Uterus (tissue), 4 donors: ENCODE data around the gene UBE2E3. TPM values are rescaled to one million over a fixed set of nuclear protein-coding genes. Genes with fewer than 3 reads are reported as not detected.

Experiments used
- DNase-seq, 2 donors: peaks; one replicate each; pipeline ENCODE4 v3.0.0-alpha.2; 2019 to 2020
- H3K27ac ChIP-seq, 2 donors: fragments of 200-600 bp; sonication (generic); 1 replicate in 1 of 2; 2 replicates in 1 of 2; pipeline ENCODE4 v1.5.1; 2016 to 2018
- H3K27me3 ChIP-seq, 2 donors: fragments of 200-600 bp; sonication (generic); one replicate each; pipeline ENCODE4 v1.5.1; 2018 to 2019; ENCODE audit warnings: control low read depth in 1 of 2
- H3K36me3 ChIP-seq, 2 donors: fragments of 200-600 bp; sonication (generic); one replicate each; pipeline ENCODE4 v1.5.1; 2019; ENCODE audit warnings: control low read depth in 1 of 2
- H3K4me1 ChIP-seq, 2 donors: fragments of 200-600 bp; sonication (generic); one replicate each; pipeline ENCODE4 v1.5.1; 2018 to 2019; ENCODE audit warnings: control low read depth in 1 of 2
- H3K4me3 ChIP-seq, 2 donors: fragments of 200-600 bp; sonication (generic); 1 replicate in 1 of 2; 2 replicates in 1 of 2; pipeline ENCODE4 v1.5.1; 2018 to 2019; ENCODE audit warnings: mild to moderate bottlenecking in 1 of 2
- H3K9me3 ChIP-seq, 2 donors: fragments of 200-600 bp; sonication (generic); one replicate each; pipeline ENCODE4 v1.5.1; 2019; ENCODE audit warnings: control low read depth in 1 of 2
- CTCF ChIP-seq, 4 experiments: fragments of 200-600 bp in 2 of 4; fragments of 450-650 bp in 2 of 4; sonication (generic) in 2 of 4; IDR thresholded peaks; one replicate each; pipeline ENCODE4 v1.5.1; 2016 to 2019; ENCODE audit warnings: antibody characterized with exemption in 4 of 4, mild to moderate bottlenecking in 2 of 4, moderate library complexity in 1 of 4
- POLR2A ChIP-seq, 2 donors: fragments of 450-650 bp; IDR thresholded peaks; one replicate each; pipeline ENCODE4 v1.6.1; 2016; ENCODE audit warnings: antibody characterized with exemption in 2 of 2, mild to moderate bottlenecking in 1 of 2, moderate library complexity in 1 of 2
- intact Hi-C: fragments of 100-400 bp; cut with DNase I; formaldehyde crosslinking; loops from one replicate; pipeline ENCODE4 v1.15.1; 2023; ENCODE audit warnings: low total_unique reads
- total RNA-seq, 4 donors: library from RNA; depleted of rRNA in 3 of 4; stranded (reverse); fragments of >200 nt in 3 of 4; gene quantifications; one replicate each; pipeline versions ENCODE4 v1.1.0 to v1.2.4, GENCODE V29; 2014 to 2023
- donor health status: DM: yes; HTN: yes; CAD: no.

UBE2E3 gene
- total RNA-seq, 4 donors from 2014 or later: 29.2 to 200 (median 44.9) TPM

GRCh38 chr2:180938451-180938850 is 42.0 kb upstream of the UBE2E3 start:
- Histone ChIP-seq H3K27ac (no peak overlapping the region), H3K27me3 (no peaks in the 10 kb centered on the region), H3K4me1 (no peaks in the 10 kb centered on the region), H3K4me3 (no peak overlapping the region), H3K9me3 (no peaks in the 10 kb centered on the region), H3K36me3 (no peaks in the 10 kb centered on the region)
- TF ChIP-seq POLR2A (IDR thresholded peaks at IDR 0.05) (no peak), CTCF (IDR thresholded peaks at IDR 0.05) (no peak)
- intact Hi-C loops: no loop called here
- DNase-seq: no peak

GRCh38 chr2:180943275-180943674 is 37.1 kb upstream of the UBE2E3 start:
- Histone ChIP-seq H3K9me3 (no peaks in the 10 kb centered on the region), H3K4me3 (no peak overlapping the region), H3K27ac (no peak overlapping the region), H3K36me3 (no peaks in the 10 kb centered on the region), H3K27me3 (no peaks in the 10 kb centered on the region), H3K4me1 (no peaks in the 10 kb centered on the region)
- no peak for TF ChIP-seq POLR2A (IDR thresholded peaks at IDR 0.05)
- TF ChIP-seq CTCF (IDR thresholded peaks at IDR 0.05): no peak
- no peak for DNase-seq
- intact Hi-C loops: no loop called here

GRCh38 chr2:180944372-180944771 is 36.0 kb upstream of the UBE2E3 start:
- intact Hi-C loops: no loop called here
- no peaks in the 10 kb centered on the region for H3K36me3 ChIP-seq
- H3K9me3 ChIP-seq: no peaks in the 10 kb centered on the region
- no peak overlapping the region for H3K4me3 ChIP-seq
- no peaks in the 10 kb centered on the region for H3K27me3 ChIP-seq
- H3K4me1 ChIP-seq: no peaks in the 10 kb centered on the region
- DNase-seq: no peak
- TF ChIP-seq POLR2A (IDR thresholded peaks at IDR 0.05): no peak
- TF ChIP-seq CTCF (IDR thresholded peaks at IDR 0.05): no peak
- no peak overlapping the region for H3K27ac ChIP-seq

GRCh38 chr2:180947208-180947689 is 33.2 kb upstream of the UBE2E3 start:
- TF ChIP-seq POLR2A (IDR thresholded peaks at IDR 0.05): no peak
- no peak for TF ChIP-seq CTCF (IDR thresholded peaks at IDR 0.05)
- Histone ChIP-seq H3K36me3 (no peaks in the 10 kb centered on the region), H3K9me3 (no peaks in the 10 kb centered on the region), H3K4me3 (no peak overlapping the region), H3K27ac (no peak overlapping the region), H3K27me3 (no peaks in the 10 kb centered on the region), H3K4me1 (no peaks in the 10 kb centered on the region)
- intact Hi-C loops: no loop called here
- DNase-seq: no peak

GRCh38 chr2:180949896-180950295 is 30.5 kb upstream of the UBE2E3 start:
- H3K4me1 ChIP-seq: no peaks in the 10 kb centered on the region
- H3K27me3 ChIP-seq: no peaks in the 10 kb centered on the region
- H3K4me3 ChIP-seq: no peak overlapping the region
- H3K9me3 ChIP-seq: no peaks in the 10 kb centered on the region
- H3K27ac ChIP-seq: no peak overlapping the region
- no peaks in the 10 kb centered on the region for H3K36me3 ChIP-seq
- TF ChIP-seq POLR2A (IDR thresholded peaks at IDR 0.05) (no peak), CTCF (IDR thresholded peaks at IDR 0.05) (no peak)
- intact Hi-C loops: no loop called here
- DNase-seq: no peak
